ENCODE measurements around the gene ACSF3.

- TF ChIP-seq CTCF (IDR thresholded peaks at IDR 0.05; ENCODE audit: low read length) (no peak), EZH2 (IDR thresholded peaks at IDR 0.05; ENCODE audit: borderline replicate concordance, low read length) (no peak)
Observed at GRCh38 chr16:89085755-89086154, 7.9 kb upstream of the ACSF3 start.

Data from OCI-LY1 (cell line).